ENCODE results near the gene DERL3.

Gene DERL3

DNA sequence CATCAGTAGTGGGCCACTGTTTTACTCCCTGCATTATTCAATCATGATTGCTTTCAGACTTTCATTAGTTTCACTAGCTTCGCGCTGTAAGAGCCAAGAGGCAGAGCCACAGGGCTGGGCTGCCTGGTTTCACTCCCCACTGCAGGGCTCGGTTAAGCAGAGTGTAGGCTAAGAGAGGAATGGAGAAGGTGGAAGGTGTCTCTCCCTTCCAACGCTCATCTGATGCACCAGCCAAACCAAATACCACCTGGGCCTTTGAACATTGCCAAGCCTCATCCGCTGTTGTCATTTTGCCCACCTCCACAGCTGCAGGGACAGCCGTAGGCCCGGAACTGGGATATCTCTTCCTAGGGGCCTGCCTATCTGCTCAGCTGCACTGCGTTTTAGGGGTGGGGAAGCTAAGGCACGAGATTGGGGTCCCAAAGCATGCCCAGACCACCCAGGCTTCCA lies 52.5 kb downstream of the DERL3 start:
- Histone ChIP-seq H3K9me3 (ENCODE audit: severe bottlenecking) (no peaks in the 10 kb centered on the region), H3K27ac (peak overlapping the region; percentile 100), H3K36me3 (peaks cover 34% of the 10 kb centered on the region)

More for the DNA sequence above, 52.5 kb downstream of the DERL3 start:
- peak overlapping the region; percentile 79 for H3K4me3 ChIP-seq (ENCODE audit: low read depth, low read length)
- TF ChIP-seq, protein P1, sequence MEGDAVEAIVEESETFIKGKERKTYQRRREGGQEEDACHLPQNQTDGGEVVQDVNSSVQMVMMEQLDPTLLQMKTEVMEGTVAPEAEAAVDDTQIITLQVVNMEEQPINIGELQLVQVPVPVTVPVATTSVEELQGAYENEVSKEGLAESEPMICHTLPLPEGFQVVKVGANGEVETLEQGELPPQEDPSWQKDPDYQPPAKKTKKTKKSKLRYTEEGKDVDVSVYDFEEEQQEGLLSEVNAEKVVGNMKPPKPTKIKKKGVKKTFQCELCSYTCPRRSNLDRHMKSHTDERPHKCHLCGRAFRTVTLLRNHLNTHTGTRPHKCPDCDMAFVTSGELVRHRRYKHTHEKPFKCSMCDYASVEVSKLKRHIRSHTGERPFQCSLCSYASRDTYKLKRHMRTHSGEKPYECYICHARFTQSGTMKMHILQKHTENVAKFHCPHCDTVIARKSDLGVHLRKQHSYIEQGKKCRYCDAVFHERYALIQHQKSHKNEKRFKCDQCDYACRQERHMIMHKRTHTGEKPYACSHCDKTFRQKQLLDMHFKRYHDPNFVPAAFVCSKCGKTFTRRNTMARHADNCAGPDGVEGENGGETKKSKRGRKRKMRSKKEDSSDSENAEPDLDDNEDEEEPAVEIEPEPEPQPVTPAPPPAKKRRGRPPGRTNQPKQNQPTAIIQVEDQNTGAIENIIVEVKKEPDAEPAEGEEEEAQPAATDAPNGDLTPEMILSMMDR (IDR thresholded peaks at IDR 0.05; ENCODE audit: low read depth, low read length) = no peak
- H3K27me3 ChIP-seq (ENCODE audit: insufficient read depth, low read depth, severe bottlenecking) = no peaks in the 10 kb centered on the region
- no peak for DNase-seq

Measured in WERI-Rb-1 (cell line).